ENCODE results near the gene CRMP1. TPM values are rescaled to one million over a fixed set of nuclear protein-coding genes. Genes with fewer than 3 reads are reported as not detected.

The CRMP1 gene
- total RNA-seq, 2 donors from 2014 or later: not detected

GRCh38 chr4:5887361-5888221 is 5.3 kb downstream of the CRMP1 start:
- Mint-ChIP-seq H3K36me3 (ENCODE audit: low read depth) (peaks cover 5% of the 10 kb centered on the region), H3K27ac (no peak overlapping the region), H3K27me3 (peaks cover 53% of the 10 kb centered on the region), H3K4me1 (peaks cover 4% of the 10 kb centered on the region), H3K4me3 (no peak overlapping the region), H3K9me3 (peaks cover 3% of the 10 kb centered on the region)
- ATAC-seq (replicated peaks): no peak

- Mint-ChIP-seq H3K27ac (no peak overlapping the region), H3K36me3 (ENCODE audit: low read depth) (peaks cover 5% of the 10 kb centered on the region), H3K4me3 (no peak overlapping the region), H3K9me3 (peaks cover 3% of the 10 kb centered on the region), H3K4me1 (peaks cover 4% of the 10 kb centered on the region), H3K27me3 (peaks cover 55% of the 10 kb centered on the region)
- ATAC-seq (replicated peaks): no peak
Observed at GRCh38 chr4:5887011-5887360, 5.9 kb downstream of the CRMP1 start.

GRCh38 chr4:5885733-5886132 is 7.2 kb downstream of the CRMP1 start:
- ATAC-seq (replicated peaks): no peak
- H3K27ac Mint-ChIP-seq: no peak overlapping the region
- H3K4me3 Mint-ChIP-seq: no peak overlapping the region
- no peaks in the 10 kb centered on the region for H3K36me3 Mint-ChIP-seq (ENCODE audit: low read depth)
- peaks cover 3% of the 10 kb centered on the region for H3K9me3 Mint-ChIP-seq
- H3K4me1 Mint-ChIP-seq: peaks cover 4% of the 10 kb centered on the region
- peaks cover 56% of the 10 kb centered on the region for H3K27me3 Mint-ChIP-seq

- Mint-ChIP-seq H3K27ac (no peak overlapping the region), H3K27me3 (peaks cover 55% of the 10 kb centered on the region), H3K4me3 (no peak overlapping the region), H3K9me3 (peaks cover 3% of the 10 kb centered on the region), H3K36me3 (ENCODE audit: low read depth) (no peaks in the 10 kb centered on the region), H3K4me1 (peaks cover 4% of the 10 kb centered on the region)
- no peak for ATAC-seq (replicated peaks)
Observed at GRCh38 chr4:5884796-5885195, 8.1 kb downstream of the CRMP1 start.

GRCh38 chr4:5883916-5884315 is 9.0 kb downstream of the CRMP1 start:
- ATAC-seq (replicated peaks): no peak
- no peak overlapping the region for H3K27ac Mint-ChIP-seq
- no peak overlapping the region for H3K4me3 Mint-ChIP-seq
- peaks cover 3% of the 10 kb centered on the region for H3K9me3 Mint-ChIP-seq
- peaks cover 57% of the 10 kb centered on the region for H3K27me3 Mint-ChIP-seq
- peaks cover 2% of the 10 kb centered on the region for H3K4me1 Mint-ChIP-seq
- no peaks in the 10 kb centered on the region for H3K36me3 Mint-ChIP-seq (ENCODE audit: low read depth)

GRCh38 chr4:5882947-5883346 is 9.9 kb downstream of the CRMP1 start:
- no peak for ATAC-seq (replicated peaks)
- no peaks in the 10 kb centered on the region for H3K4me1 Mint-ChIP-seq
- H3K36me3 Mint-ChIP-seq (ENCODE audit: low read depth): no peaks in the 10 kb centered on the region
- H3K27ac Mint-ChIP-seq: no peak overlapping the region
- H3K27me3 Mint-ChIP-seq: peaks cover 57% of the 10 kb centered on the region
- no peak overlapping the region for H3K4me3 Mint-ChIP-seq
- H3K9me3 Mint-ChIP-seq: peaks cover 3% of the 10 kb centered on the region

GRCh38 chr4:5881340-5881739 is 11.5 kb downstream of the CRMP1 start:
- no peaks in the 10 kb centered on the region for H3K36me3 Mint-ChIP-seq (ENCODE audit: low read depth)
- H3K4me1 Mint-ChIP-seq: no peaks in the 10 kb centered on the region
- H3K4me3 Mint-ChIP-seq: no peak overlapping the region
- H3K27me3 Mint-ChIP-seq: peaks cover 54% of the 10 kb centered on the region
- no peak for ATAC-seq (replicated peaks)
- H3K27ac Mint-ChIP-seq: no peak overlapping the region
- H3K9me3 Mint-ChIP-seq: peaks cover 3% of the 10 kb centered on the region

GRCh38 chr4:5878359-5878758 is 14.5 kb downstream of the CRMP1 start:
- Mint-ChIP-seq H3K4me3 (no peak overlapping the region), H3K9me3 (peaks cover 7% of the 10 kb centered on the region), H3K4me1 (no peaks in the 10 kb centered on the region), H3K27ac (no peak overlapping the region), H3K36me3 (ENCODE audit: low read depth) (no peaks in the 10 kb centered on the region), H3K27me3 (peaks cover 39% of the 10 kb centered on the region)
- ATAC-seq (replicated peaks): no peak

GRCh38 chr4:5877392-5877791 is 15.5 kb downstream of the CRMP1 start:
- H3K27me3 Mint-ChIP-seq: peaks cover 36% of the 10 kb centered on the region
- H3K4me3 Mint-ChIP-seq: no peak overlapping the region
- H3K4me1 Mint-ChIP-seq: no peaks in the 10 kb centered on the region
- ATAC-seq (replicated peaks): no peak
- no peaks in the 10 kb centered on the region for H3K36me3 Mint-ChIP-seq (ENCODE audit: low read depth)
- peaks cover 9% of the 10 kb centered on the region for H3K9me3 Mint-ChIP-seq
- no peak overlapping the region for H3K27ac Mint-ChIP-seq

GRCh38 chr4:5874811-5875449 is 18.0 kb downstream of the CRMP1 start:
- Mint-ChIP-seq H3K27ac (no peak overlapping the region), H3K4me3 (no peak overlapping the region), H3K36me3 (ENCODE audit: low read depth) (no peaks in the 10 kb centered on the region), H3K27me3 (peaks cover 27% of the 10 kb centered on the region), H3K9me3 (peaks cover 9% of the 10 kb centered on the region), H3K4me1 (no peaks in the 10 kb centered on the region)
- no peak for ATAC-seq (replicated peaks)

- peaks cover 9% of the 10 kb centered on the region for H3K9me3 Mint-ChIP-seq
- H3K4me3 Mint-ChIP-seq: no peak overlapping the region
- H3K36me3 Mint-ChIP-seq (ENCODE audit: low read depth): no peaks in the 10 kb centered on the region
- H3K4me1 Mint-ChIP-seq: peaks cover 5% of the 10 kb centered on the region
- H3K27me3 Mint-ChIP-seq: peaks cover 18% of the 10 kb centered on the region
- no peak overlapping the region for H3K27ac Mint-ChIP-seq
- ATAC-seq (replicated peaks): no peak
Observed at GRCh38 chr4:5870701-5871100, 22.2 kb downstream of the CRMP1 start.

- peaks cover 18% of the 10 kb centered on the region for H3K27me3 Mint-ChIP-seq
- no peaks in the 10 kb centered on the region for H3K36me3 Mint-ChIP-seq (ENCODE audit: low read depth)
- no peak overlapping the region for H3K4me3 Mint-ChIP-seq
- H3K27ac Mint-ChIP-seq: no peak overlapping the region
- peaks cover 9% of the 10 kb centered on the region for H3K9me3 Mint-ChIP-seq
- peaks cover 6% of the 10 kb centered on the region for H3K4me1 Mint-ChIP-seq
- no peak for ATAC-seq (replicated peaks)
Observed at GRCh38 chr4:5869966-5870619, 22.8 kb downstream of the CRMP1 start.

GRCh38 chr4:5867866-5868265 is 25.0 kb downstream of the CRMP1 start:
- ATAC-seq (replicated peaks): no peak
- H3K4me3 Mint-ChIP-seq: no peak overlapping the region
- no peak overlapping the region for H3K27ac Mint-ChIP-seq
- peaks cover 13% of the 10 kb centered on the region for H3K27me3 Mint-ChIP-seq
- peaks cover 10% of the 10 kb centered on the region for H3K4me1 Mint-ChIP-seq
- H3K9me3 Mint-ChIP-seq: peaks cover under 1% of the 10 kb centered on the region
- H3K36me3 Mint-ChIP-seq (ENCODE audit: low read depth): no peaks in the 10 kb centered on the region

GRCh38 chr4:5866841-5867813 is 25.8 kb downstream of the CRMP1 start:
- peaks cover 10% of the 10 kb centered on the region for H3K4me1 Mint-ChIP-seq
- H3K9me3 Mint-ChIP-seq: no peaks in the 10 kb centered on the region
- H3K27ac Mint-ChIP-seq: no peak overlapping the region
- H3K36me3 Mint-ChIP-seq (ENCODE audit: low read depth): no peaks in the 10 kb centered on the region
- ATAC-seq (replicated peaks): no peak
- peaks cover 14% of the 10 kb centered on the region for H3K27me3 Mint-ChIP-seq
- no peak overlapping the region for H3K4me3 Mint-ChIP-seq

All from activated T-helper 17 cell treated with anti-CD3 and anti-CD28 coated beads, Interleukin-2, amount 50 U/mL, for 72 hours (primary cell).